ENCODE data around the gene PRF1.
"Not testable (repeated sequence)": the region's sequence is repeated elsewhere in the genome, so short reads cannot be mapped to it uniquely, and the experiment has no call there.

Gene PRF1

DNA sequence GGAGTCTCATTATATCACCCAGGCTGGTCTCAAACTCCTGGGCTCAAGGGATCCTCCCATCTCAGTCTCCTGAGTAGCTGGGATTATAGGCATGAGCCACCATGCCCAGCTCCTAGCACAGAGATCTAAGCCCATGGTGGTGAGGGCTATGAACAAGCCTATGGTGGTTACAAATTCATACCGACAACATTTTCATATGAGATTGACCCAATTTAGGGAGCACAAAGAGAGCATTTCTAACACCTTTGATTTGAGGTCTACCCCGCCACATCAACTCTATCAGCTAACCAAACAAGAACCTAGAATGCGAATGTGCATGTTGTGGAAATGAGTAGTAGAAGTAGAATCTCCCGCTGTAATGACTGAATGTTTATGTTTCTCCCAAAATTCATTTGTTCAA is 14.2 kb upstream of the PRF1 start:
- DNase-seq, result no peak

DNA sequence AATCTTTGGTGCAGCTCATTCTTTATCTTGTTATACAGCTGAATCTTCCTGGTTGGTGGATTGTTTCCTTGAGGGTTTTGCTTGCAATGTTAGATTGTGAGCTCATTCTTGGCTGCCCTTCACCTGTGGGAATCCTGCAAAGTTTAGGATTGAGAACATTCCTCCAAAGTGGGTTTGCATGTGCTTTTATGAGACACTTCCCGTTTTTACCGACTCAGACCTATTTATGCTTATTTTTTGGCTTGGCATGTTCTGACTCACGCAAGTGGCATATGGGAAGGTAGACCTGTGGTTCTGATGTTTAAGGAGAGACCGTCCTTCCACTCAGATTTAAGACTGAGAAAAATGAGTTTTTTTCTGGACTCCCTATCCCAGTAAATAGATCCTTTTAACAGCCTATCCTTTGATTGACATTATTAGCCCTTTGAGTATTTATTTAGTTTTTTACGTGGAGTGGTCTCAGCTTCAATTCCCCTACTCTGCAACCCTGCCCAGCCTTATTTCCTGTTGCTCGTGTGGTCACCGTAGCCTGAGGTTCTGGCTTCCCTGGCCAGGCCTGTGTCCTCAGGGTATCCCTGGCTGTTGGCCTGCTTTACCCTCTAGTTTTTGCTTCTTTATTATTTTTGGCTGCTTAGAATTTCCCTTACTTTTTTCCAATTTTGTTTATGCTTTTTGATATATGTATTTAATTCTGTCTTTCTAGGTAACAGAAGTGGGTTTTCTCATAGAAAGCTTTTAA is 13.4 kb upstream of the PRF1 start:
- DNase-seq, result no peak

DNA sequence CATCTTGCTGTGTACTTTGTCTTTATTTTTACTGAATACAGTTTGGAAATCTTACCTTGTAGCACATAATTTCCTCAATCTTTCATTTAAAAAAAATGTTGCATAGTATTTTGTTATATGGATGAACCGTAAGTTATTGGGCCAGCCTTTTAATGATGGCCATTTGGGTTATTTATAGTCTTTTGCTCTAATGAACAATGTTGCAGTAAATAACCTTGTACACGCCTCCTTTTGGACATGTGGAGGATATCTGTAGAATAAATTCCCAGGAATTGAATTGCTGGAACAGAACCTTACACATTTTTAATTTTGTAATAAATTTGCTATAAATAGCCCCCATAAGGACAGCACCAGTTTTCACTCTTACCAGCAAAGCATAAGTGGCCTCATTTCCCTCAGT is 12.7 kb upstream of the PRF1 start:
- DNase-seq, result no peak

DNA sequence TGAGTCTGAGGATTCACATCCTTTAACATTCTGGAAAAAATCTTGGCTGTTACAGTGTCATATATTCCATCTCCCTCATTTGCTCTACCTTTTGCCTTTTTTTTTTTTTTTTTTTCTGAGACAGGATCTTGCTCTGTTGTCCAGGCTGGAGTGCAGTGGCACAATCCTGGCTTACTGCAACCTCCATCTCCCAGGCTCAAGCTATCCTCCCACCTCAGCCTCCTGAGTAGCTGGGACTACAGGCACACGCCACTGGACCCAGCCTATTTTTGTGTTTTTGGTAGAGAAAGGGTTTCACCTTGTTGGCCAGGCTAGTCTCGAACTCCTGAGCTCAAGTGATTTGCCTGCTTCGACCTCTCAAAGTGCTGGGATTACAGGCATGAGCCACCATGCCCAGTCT is 11.8 kb upstream of the PRF1 start:
- not testable (repeated sequence) for DNase-seq

DNA sequence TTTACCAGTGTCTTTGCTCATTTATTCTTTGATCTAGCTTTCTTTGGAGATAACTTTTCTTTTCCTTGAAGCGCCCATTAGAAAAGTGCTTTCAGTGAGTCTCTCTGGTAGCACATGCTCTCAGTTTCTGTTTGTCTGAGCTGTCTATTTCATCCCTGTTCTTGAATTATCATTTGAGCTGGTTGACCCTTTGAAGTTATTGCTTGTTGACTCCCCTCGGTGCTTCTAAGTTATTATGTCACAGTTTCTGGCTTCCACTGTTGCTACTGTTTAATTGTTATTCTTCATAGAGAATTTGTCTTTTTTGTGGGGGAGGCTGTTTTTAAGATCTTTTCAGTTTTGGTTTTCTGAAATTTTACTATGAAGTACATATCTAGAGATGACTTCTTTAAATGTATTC is 11.4 kb upstream of the PRF1 start:
- DNase-seq, result no peak

DNA sequence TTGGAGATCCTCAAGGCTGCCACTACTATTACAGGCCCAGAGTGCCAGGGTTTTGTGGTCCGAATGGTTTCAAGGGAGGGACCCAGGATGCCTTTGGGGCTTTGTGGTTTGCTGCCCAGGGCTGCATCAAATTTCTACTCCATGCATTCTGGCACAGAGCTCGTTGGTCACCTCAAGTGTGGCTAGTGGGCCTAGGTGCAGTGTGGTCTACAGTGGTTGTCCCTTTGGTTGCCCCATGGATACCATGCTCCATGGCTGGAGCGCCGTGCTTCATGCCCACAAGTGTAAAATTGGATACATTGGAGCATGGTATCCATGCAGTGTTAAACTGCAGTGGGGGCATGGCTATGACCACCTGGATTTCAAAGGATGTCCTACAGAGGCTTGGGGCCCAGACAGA is 5.4 kb upstream of the PRF1 start:
- no peak for DNase-seq

DNA sequence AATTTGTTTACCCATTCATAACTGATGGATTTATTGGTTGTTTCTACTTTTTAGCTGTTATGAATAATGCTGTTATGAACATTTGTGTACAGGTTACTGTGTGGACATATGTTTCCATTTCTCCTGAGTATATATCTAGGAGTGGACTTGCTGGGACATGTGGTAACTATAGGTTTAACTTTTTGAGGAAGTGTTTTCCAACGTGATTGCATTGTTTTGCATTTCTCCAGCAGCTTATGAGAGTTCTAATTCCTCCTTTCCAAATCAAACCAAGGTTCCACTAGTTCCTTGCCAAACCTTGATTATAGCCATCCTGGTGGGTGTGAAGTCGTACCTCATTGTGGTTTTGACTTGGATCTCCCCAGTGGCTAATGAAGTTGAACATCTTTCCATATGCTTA is 2.6 kb upstream of the PRF1 start:
- DNase-seq, result no peak

DNA sequence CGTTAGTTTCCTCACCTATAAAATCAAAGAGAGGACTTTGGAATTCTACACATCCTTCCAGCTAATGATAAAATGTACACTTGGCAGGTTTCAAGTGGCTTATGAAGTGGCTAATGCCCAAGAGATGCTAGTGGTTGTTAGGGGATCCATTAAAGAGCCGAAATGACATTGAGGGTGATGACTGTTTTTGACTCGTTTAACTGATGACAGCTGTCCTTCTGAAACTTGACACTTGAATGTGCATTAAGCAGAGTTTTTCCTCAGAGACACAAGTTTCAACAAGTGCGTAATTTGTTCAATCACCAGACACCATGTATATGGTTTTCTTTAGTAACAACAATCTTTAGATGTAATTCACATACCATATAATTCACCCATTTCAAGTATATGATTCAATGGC is 1.6 kb upstream of the PRF1 start:
- no peak for DNase-seq

DNA sequence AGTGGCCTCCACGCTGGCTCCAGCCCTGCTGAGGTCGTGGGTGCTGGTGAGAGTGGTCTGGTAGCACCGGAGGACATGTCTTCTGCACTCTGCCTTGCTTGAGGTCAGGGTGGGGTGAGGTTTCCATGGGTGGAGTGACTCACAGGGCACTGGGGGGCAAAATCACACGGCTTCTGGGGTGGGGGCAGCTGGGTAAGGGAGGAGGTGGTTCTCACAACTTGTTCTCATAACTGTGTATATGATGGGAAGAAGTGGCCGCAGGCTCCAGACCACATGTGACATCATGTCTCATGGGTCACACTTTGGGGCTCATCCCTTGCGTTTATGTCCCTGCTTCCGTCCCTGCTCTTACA is 884 bp upstream of the PRF1 start:
- DNase-seq, result no peak

DNA sequence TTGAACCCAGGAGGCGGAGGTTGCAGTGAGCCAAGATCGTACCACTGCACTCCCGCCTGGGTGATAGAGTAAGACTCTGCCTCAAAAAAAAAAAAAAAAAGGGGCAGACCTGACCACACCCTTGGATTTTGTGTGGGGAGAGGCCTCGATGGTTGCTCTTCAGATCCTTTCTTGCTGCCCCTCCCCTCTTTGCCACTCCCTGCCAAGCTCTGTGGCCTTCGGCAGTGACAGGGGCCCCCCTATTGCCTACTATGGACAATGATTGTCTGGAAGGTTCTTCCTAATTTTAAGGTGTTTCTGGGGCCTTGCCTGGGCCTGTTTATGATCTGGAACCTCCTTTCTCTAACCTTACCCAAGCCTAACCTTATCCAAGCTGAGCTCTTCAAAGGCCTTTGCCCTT is 795 bp downstream of the PRF1 start:
- DNase-seq, result no peak

DNA sequence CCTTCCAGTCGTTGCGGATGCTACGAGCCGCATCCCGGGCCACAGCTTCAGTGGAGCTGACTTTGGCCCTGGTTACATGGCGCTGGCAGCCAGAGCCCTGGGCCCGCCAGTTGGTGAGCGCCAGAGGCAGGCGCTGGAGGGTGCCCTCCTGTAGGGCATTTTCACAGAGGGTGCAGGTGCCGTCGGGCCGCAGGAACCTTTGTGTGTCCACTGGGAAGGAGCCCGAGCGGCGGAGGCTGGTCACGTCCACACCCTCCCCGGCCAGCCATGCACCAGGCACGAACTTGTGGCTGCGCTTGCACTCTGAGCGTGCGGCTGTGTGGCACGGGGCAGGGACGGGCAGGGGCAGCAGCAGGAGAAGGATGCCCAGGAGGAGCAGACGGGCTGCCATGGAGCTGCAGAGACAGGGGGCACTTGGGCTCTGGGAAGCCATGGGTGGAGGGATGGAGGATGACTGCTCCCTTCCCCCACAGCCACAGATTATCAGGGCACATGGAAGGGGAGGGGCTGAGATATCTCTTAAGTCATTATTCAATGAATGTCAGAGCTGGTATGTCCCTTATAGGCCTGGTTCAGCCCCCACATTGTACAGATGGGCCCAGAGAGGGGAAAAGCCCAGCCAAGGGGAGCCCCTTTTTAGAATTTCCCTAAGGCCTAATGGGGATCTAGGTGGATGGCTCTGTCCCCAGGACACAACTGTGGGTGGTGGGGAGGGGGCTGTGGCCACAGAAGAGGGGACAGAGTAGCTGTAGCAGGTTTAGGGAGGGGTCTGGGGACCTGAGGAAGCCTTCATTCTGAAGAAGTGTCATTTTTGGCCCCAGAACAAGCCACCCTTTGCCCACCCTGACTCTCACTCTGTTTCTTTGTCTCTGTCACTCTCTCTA is 1.8 kb downstream of the PRF1 start:
- DNase-seq, result no peak

DNA sequence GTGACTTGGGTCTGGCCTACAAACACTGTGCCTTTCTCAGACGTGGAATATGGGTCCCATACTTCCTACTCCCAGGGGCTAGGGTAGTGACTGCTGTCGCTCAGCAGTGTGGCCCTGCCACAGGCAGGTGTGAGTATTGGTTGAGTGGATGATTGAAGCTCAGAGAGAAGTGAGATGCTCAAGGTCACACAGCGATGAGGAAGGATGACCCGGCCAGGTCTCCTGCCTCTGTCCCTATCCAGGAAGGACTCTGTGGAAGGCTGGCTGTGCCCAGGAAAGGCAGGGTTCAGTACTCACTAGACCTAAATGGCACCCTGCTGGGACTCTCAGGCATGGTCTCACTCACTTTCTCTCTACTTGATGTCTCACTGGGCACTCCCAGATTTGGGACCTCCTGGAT is 2.8 kb downstream of the PRF1 start:
- DNase-seq, result no peak

DNA sequence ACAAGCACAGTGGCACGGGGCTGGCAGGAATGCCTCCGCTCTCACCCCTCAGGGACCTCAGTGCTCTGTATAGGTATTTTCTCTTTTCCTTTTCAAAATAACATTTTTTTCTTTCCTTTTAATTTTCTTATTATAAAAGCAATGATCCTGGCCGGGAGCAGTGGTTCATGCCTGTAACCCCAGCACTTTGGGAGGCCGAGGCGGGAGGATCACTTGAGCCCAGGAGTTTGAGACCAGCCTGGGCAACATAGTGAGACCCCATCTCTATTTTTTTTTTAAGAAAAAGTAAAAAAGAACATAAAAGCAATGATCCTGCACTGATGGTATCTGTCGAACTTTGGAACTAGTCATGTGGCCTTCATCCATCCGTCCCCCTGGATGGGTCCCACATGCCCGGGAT is 3.2 kb downstream of the PRF1 start:
- DNase-seq, result no peak

DNA sequence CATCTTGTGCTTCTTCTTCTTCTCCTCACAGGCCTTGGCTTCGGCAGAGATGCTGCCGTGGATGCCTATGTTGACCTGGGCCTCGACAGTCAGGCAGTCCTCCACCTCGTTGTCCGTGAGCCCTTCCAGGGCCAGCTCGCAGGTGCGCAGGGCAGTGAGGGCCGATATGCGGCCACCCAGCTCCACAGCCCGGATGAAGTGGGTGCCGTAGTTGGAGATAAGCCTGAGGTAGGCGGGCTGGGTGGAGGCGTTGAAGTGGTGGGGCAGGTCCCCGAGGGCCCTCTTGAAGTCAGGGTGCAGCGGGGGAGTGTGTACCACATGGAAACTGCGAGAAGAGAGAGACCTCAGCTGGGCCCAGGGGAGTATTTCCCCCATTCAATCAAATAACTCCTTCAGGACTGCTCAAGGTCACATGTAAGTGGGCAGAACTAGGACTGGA is 3.7 kb downstream of the PRF1 start:
- DNase-seq, result no peak

DNA sequence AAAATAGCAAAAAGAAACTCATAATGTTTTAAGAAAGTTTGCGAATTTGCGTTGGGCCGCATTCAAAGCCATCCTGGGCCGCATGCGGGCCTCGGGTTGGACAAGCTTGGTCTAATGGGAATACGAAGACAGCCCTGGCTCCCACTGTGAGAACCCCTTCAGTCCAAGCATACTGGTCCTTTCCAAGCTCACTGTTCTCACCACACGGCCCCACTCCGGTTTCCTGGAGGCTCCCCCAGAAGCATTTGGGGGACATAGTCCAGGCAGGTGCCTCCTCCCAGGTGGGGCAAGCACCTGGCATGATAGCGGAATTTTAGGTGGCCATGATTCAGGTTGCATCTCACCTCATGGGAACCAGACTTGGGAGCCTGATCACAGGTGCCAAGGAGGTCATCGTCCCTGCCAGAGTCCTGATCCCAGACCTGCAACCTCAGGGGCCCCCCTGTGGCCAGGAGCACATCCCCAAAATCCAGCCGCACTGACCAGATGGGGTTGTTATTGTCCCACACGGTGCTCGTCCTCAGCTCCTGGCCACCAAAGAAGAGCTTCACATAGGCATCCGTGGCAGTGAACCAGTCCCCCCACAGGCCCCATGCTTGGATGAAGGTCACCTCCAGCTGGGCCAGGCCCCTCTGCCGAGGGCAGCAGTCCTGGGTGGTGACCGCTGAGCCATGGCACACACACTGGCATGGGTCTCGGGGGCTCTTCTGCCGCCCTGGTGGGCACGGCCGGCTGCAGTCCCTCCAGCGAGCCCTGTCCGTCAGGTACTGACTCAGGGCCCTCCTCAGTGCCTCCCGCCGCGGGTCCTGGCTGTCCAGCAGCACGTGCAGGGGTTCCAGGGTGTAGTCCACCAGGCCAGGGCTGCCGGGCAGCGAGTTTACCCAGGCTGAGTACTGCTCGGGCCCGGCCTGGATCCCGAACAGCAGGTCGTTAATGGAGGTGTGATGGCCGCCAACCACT is 4.4 kb downstream of the PRF1 start:
- DNase-seq, result no peak

DNA sequence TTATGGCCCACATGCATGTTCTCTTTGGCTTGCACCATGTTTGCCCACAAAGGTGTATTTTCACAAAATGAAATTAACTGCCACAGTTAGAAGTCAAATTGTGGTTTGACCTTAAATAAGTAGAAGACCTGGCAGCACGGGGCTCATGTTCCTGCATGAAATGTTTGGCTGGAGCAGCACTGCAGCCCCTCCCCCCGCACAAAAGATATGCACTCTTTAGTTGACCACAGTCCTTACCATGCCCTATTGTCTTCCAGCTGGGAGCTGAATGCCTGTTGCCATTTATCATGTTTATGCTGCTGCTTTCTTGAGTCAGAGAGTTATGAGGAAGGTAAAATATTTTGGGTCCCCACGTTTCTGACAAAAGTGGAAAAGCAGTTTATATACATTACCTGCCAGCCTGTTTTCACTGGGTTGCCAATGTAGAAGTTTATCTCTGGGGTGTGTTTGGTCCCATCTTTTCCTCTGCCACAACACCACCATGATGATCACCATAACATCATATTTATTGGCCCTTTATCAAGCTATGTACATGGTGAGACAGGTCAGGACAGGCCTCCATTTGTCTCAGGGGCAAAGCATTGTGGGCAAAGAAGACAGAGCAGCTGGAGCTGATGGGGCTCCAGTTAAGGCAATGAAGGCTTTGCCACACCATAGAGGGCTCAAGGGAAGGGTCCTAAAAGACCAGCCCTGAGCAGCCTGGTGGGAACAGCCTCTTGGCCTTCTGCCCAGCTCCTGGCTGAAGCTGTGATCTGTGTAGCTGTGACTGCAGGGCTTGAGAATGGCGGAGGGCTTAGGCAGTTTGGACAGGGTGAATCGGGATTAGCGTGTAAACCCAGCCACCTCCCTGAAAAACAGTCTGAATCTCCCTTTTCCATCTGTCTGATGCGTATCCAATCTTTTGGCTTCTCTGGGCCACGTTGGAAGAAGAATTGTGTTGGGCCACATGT is 5.4 kb downstream of the PRF1 start:
- DNase-seq, result no peak

DNA sequence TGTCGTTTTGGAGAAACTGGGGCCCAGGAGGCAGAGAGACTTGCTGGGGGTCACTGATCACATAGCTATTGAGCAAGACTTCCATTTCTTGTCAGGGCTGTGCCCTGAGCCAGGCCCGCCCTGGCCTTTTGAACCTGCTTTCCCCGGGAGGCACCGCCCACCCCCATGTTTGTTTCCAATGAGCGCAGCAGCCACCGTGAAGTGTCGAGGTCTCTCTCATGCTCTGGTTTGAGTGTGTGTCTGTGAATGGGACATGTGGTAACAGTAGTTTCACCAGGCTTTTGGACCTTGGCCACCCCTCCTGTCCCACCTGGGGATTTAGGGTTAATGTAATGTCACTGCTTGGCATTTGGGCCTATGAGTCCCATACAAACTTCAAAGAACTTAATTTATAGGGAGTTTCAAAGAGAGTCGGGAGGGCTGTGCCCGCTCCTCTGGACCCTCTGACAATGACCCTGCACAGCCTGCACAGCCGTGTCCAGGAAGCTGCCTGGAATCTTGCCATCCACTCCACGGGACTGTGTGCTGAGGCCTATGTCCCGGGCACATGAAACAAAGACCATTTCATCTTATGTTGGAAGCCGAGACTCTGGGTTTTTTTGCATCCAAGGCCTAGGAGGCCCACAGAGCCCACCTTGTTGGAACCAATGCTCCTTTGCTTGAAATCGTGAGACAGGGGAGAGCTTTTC is 6.3 kb downstream of the PRF1 start:
- no peak for DNase-seq

DNA sequence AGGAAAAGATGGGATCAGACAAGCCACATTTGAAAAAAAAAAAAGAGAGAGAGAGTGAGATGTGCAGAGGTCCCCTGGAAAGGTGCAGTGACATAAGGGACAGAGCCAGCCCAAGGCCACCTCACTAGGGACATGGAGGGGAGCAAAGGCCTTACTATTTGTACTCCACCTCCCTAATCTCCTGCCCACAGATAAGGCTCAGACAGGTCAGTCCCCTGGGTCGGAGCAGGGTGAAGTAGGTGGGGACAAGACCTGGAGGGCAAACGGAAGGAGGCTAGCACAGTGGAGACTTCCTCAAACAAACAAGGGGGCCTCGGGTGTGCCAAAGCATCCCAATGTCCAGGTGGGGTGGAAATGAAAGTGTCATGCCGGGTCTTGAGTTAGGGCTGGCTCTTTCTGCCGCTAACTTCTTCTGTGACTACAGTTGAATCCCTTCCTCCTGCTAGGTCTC is 7.0 kb downstream of the PRF1 start:
- DNase-seq, result no peak

DNA sequence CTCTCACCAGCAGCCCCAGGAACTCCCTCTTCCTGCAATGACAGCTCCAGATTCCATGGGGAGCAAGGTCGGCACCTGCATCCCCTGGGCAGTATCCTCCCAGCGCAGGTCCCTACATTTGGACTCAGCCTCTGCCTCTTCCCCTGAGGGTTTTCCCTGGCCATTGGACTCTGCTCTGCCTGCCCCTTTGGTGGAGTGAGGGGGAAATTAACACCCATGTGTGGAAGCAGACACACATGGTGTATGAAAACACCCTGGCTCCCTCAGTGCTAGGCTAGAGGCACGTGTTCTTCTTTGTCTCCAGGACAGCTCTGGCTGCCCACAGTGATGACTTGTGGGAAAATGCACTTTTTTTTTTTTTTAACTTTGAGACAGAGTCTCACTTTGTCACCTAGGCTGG is 8.4 kb downstream of the PRF1 start:
- DNase-seq, result no peak

DNA sequence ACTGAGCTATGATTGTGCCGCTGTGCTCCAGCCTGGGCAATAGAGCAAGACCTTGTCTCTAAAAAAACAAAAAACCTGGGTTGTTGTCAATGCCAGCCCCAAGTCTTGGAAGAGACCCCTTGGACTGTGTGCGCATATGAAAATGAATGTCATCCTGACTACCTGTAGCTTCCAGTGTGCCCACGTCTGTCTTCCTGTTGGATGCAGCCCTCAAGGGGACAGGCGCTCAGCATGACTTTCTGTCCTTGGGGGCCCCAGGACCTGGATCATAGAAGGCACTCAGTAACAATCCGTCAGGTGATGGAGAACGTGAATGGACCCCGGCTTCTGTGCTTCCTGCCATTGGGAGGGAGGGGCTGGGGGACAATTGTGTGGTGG is 9.0 kb downstream of the PRF1 start:
- DNase-seq, result no peak

DNA sequence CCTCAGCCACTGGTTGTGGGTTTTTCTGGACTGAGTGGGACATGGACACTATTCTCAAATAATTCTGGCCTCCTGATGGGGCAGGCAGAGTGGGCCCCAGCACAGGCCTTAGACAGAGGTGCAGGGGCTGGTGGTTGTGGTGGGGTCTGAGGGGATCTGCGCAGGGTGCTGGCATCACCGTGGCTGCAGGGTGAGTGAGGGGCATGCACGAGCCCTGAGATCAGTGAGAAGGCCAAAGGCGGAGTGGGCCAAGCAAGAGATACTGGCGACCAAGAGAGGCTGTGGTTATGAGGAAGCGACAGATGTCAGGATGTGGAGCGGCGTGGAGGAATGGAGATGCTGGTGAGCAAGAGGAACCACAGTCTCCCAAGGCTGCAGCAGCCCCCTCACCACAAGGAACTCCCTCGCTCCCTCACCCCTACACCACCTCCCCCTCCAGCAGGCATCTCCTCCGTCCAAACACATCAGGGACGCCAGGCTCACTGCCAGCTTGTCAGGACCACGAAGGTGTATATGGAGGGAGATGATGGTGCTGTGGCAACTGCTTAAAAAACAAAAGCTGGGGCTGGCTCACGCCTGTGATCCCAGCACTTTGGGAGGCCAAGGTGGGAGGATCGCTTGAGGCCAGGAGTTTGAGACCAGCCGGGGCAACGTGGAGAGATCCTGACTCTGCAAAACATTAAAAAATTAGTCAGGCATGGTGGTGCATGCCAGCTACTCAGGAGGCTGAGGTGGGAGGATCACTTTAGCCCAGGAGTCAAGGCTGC is 9.6 kb downstream of the PRF1 start:
- DNase-seq, result no peak
